SK-N-MC (cell line): Measurements from ENCODE around the gene MCF2L.

Source experiments
- EZH2 ChIP-seq: fragments of 200-600 bp; sonication (generic); IDR thresholded peaks from one replicate; pipeline ENCODE4 v1.6.1; 2017; ENCODE audit warnings: antibody characterized with exemption
- POLR2AphosphoS5 ChIP-seq: IDR thresholded peaks from 2 replicates; pipeline ENCODE4 v1.6.1; 2012; ENCODE audit warnings: mild to moderate bottlenecking, low read depth, low read length, borderline replicate concordance

DNA sequence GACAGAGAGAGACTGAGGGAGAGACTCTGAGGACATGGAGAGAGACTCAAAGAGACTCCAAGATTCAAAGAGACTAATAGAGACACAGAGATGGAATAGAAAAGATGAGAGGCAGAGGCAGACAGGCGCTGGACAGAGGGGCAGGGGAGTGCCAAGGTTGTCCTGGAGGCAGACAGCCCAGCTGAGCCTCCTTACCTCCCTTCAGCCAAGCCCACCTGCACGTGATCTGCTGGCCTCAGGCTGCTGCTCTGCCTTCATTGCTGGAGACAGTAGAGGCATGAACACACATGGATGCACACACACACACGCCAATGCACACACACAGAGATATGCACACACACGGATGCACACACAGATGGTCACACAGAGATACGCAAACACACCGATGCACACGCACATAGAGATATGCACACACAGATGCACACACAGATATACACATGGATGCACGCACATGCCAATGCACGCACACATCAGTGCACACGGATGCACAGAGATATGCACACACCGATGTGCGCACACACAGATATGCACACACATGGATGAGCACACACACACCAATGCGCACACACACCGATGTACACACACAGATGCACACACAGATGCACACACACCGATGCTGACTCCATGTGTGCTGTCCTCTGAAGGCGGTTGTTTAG, 150.3 kb downstream of the MCF2L start:
- no peak for TF ChIP-seq EZH2
- no peak for TF ChIP-seq POLR2AphosphoS5
